Esophagus muscularis mucosa (tissue), 4 donors: Measurements from ENCODE around the gene LSM4. TPM values are rescaled to one million over a fixed set of nuclear protein-coding genes. Genes with fewer than 3 reads are reported as not detected.

Source experiments
- DNase-seq: peaks from one replicate; pipeline ENCODE4 v3.0.0-alpha.2; 2017; ENCODE audit errors: extremely low spot score
- H3K27ac ChIP-seq, 4 donors: fragments of 200-600 bp; sonication (generic); replicated peaks in 1 of 4; 1 replicate in 3 of 4; 2 replicates in 1 of 4; pipeline ENCODE4 v1.5.1; 2016 to 2019; ENCODE audit warnings: mild to moderate bottlenecking in 1 of 4
- H3K27me3 ChIP-seq, 4 donors: fragments of 200-600 bp; sonication (generic); one replicate each; pipeline versions ENCODE4 v1.5.1 to v1.6.0; 2016 to 2019
- H3K36me3 ChIP-seq, 4 donors: fragments of 200-600 bp; sonication (generic); one replicate each; pipeline ENCODE4 v1.5.1; 2016 to 2019
- H3K4me1 ChIP-seq, 4 donors: fragments of 200-600 bp; sonication (generic); one replicate each; pipeline ENCODE4 v1.5.1; 2016 to 2019
- H3K4me3 ChIP-seq, 4 donors: fragments of 200-600 bp; sonication (generic); 1 replicate in 2 of 4; 2 replicates in 2 of 4; pipeline ENCODE4 v1.5.1; 2016 to 2019; ENCODE audit warnings: mild to moderate bottlenecking in 4 of 4, moderate library complexity in 1 of 4
- H3K9me3 ChIP-seq, 4 donors: fragments of 200-600 bp; sonication (generic); 1 replicate in 3 of 4; 2 replicates in 1 of 4; pipeline ENCODE4 v1.5.1; 2016 to 2019
- EP300 ChIP-seq: sonication (generic); formaldehyde crosslinking; IDR thresholded peaks from one replicate; pipeline ENCODE4 v1.6.1; 2017; ENCODE audit warnings: antibody characterized with exemption
- POLR2A ChIP-seq: fragments of 450-650 bp; IDR thresholded peaks from one replicate; pipeline ENCODE4 v1.6.1; 2017; ENCODE audit warnings: antibody characterized with exemption, moderate library complexity, mild to moderate bottlenecking, low read depth
- POLR2AphosphoS5 ChIP-seq, 2 donors: sonication (generic); formaldehyde crosslinking; IDR thresholded peaks; one replicate each; pipeline ENCODE4 v1.6.1; 2017; ENCODE audit warnings: antibody characterized with exemption in 2 of 2
- WGBS: methylation state at CpG from one replicate; pipeline ENCODE4 v1.1.5; 2018; 5-methylcytosine and 5-hydroxymethylcytosine counted together
- intact Hi-C: fragments of 100-400 bp; cut with DNase I; formaldehyde crosslinking; loops from one replicate; pipeline ENCODE4 v1.15.1; 2023
- total RNA-seq, 4 donors: library from RNA; depleted of rRNA; stranded (reverse); fragments of >200 nt; gene quantifications; one replicate each; pipeline versions ENCODE4 v1.1.0 to v1.2.1, GENCODE V29; 2016
- TF ChIP-seq, protein P1 (sequence below), 3 experiments: fragments of 200-600 bp in 2 of 3; fragments of 450-650 bp in 1 of 3; sonication (generic) in 2 of 3; IDR thresholded peaks; one replicate each; pipeline ENCODE4 v1.5.1; 2017 to 2019; ENCODE audit warnings: antibody characterized with exemption in 3 of 3, mild to moderate bottlenecking in 2 of 3, moderate library complexity in 1 of 3

The LSM4 gene
- total RNA-seq, 4 donors from 2014 or later, result 86.8 to 116 (median 93.9) TPM

DNA sequence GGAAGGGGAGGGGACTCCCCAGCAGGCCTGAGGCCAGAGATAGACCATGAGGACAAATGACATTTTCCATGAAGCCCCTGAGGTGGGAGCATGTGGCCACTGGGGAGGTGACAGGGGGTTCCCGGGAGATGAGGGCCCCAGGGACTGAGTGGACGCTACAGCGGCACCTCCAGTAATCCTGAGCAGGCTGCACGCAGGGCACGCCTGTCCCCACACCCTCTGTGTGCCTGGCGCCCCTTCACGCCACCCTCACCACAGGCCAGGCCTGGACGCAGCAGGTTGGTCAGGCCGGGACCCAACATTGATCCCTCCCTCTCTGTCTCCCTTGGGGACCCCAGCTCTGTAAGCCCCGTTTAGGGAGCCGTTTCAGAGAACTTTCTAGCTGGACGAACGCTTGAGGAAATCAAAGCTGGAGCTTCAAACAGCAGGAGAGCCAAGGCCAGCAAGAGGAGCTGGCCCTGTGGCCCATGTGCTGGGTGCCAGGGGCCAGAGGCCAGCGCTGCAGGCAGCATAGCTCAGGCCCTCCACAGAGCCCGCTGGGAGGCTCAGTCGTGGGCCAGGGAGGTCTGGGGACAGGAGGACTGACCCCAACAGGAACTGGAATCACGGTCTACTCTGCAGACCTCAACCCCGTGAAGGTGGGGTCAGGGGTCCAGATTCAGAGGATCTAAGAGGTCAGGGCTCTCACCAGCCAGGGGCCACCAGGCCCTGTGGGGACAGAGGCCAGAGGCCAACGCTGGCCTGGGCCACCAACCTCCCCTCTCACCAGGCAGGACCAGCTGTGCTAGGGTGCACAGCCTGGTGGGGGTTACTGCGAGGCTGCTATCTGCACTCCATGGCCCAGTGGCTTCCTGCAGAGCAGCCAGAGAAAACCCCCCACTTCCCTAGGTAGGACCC lies 14.6 kb downstream of the LSM4 start:
- 88% methylated on average over 8 of the region's 20 CpGs for WGBS
- intact Hi-C loops, result no loop called here
- Histone ChIP-seq H3K36me3 (peaks cover 7 to 53% (median 48%) of the 10 kb centered on the region in 4 donors), H3K9me3 (no peaks in the 10 kb centered on the region), H3K27me3 (no peaks in the 10 kb centered on the region), H3K4me1 (peaks cover 45 to 58% (median 50%) of the 10 kb centered on the region in 4 donors), H3K27ac (peak overlapping the region; percentile 93 to 99 (median 98)), H3K4me3 (no peak overlapping the region)
- DNase-seq, result no peak
- TF ChIP-seq POLR2A, result no peak
- TF ChIP-seq, protein P1, sequence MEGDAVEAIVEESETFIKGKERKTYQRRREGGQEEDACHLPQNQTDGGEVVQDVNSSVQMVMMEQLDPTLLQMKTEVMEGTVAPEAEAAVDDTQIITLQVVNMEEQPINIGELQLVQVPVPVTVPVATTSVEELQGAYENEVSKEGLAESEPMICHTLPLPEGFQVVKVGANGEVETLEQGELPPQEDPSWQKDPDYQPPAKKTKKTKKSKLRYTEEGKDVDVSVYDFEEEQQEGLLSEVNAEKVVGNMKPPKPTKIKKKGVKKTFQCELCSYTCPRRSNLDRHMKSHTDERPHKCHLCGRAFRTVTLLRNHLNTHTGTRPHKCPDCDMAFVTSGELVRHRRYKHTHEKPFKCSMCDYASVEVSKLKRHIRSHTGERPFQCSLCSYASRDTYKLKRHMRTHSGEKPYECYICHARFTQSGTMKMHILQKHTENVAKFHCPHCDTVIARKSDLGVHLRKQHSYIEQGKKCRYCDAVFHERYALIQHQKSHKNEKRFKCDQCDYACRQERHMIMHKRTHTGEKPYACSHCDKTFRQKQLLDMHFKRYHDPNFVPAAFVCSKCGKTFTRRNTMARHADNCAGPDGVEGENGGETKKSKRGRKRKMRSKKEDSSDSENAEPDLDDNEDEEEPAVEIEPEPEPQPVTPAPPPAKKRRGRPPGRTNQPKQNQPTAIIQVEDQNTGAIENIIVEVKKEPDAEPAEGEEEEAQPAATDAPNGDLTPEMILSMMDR (IDR thresholded peaks at IDR 0.05), result no peak
- no peak for TF ChIP-seq EP300
- TF ChIP-seq POLR2AphosphoS5 (IDR thresholded peaks at IDR 0.05), result no peak

DNA sequence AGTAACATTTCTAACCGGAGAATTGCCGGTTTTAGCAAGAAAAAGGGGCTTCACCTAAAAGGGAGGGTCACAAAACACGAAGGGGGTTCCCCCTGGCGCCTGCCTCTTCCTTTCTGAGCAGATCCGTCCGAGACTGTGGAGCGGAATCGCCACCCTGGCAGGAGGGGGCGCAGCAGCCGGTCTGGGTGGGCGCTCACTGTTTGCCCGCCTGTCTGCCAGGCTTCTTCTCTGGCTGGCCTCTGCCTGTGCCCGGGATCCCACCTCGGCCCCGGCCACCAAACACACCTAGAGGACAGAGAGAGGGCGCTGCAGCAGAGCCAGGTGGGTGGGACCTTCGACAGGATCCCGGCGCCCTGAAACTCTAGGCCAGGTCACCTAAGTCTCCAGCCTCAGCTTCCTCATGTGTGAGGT lies 15.6 kb downstream of the LSM4 start:
- WGBS, result 57% methylated on average over 15 of the region's 19 CpGs
- Histone ChIP-seq H3K36me3 (peaks cover 7 to 46% (median 39%) of the 10 kb centered on the region in 4 donors), H3K4me1 (peaks cover 55 to 68% (median 60%) of the 10 kb centered on the region in 4 donors), H3K27ac (peak overlapping the region; percentile 93 to 99 (median 98)), H3K4me3 (peak overlapping the region; percentile 5 to 22 (median 17)), H3K9me3 (no peaks in the 10 kb centered on the region), H3K27me3 (no peaks in the 10 kb centered on the region)
- intact Hi-C loops, result loop anchor here (1.0 kb wide), 1 partner anchor 16 kb away; the partner anchor contains the start of gene LSM4
- TF ChIP-seq EP300 (no peak), POLR2A (no peak)
- TF ChIP-seq, protein P1 (IDR thresholded peaks at IDR 0.05), result peak in 2 of 3 experiments; percentile 19 to 21
- no peak for DNase-seq

DNA sequence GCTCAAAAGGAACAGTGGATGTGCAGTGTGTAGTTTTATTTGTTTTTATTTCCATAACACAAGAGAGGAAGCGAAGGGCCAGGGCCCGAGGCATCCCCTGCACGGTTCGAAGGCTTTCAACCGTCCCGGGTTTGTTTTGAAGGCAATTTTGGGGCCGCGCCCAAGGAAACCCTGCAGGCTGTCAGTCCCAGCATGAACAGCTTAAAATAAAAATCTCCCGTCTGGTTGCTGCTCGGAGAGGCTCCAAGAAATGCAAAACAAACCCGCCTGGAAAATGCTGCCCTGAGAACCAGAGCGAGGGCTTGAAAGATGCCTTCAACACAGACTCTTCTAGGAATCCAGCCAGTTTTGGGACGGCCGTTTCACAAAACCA lies 16.0 kb downstream of the LSM4 start:
- Histone ChIP-seq H3K4me1 (peaks cover 58 to 71% (median 64%) of the 10 kb centered on the region in 4 donors), H3K4me3 (peak overlapping the region; percentile 5 to 22 (median 17)), H3K9me3 (no peaks in the 10 kb centered on the region), H3K27ac (peak overlapping the region; percentile 93 to 99 (median 98)), H3K27me3 (no peaks in the 10 kb centered on the region), H3K36me3 (peaks cover 7 to 42% (median 35%) of the 10 kb centered on the region in 4 donors)
- no peak for DNase-seq
- TF ChIP-seq, protein P1 (IDR thresholded peaks at IDR 0.05), result no peak
- TF ChIP-seq POLR2A (no peak), POLR2AphosphoS5 (IDR thresholded peaks at IDR 0.05) (no peak), EP300 (no peak)
- 38% methylated on average over 14 of the region's 14 CpGs for WGBS
- intact Hi-C loops, result loop anchor here (1.0 kb wide), 1 partner anchor 16 kb away; the partner anchor contains the start of gene LSM4

DNA sequence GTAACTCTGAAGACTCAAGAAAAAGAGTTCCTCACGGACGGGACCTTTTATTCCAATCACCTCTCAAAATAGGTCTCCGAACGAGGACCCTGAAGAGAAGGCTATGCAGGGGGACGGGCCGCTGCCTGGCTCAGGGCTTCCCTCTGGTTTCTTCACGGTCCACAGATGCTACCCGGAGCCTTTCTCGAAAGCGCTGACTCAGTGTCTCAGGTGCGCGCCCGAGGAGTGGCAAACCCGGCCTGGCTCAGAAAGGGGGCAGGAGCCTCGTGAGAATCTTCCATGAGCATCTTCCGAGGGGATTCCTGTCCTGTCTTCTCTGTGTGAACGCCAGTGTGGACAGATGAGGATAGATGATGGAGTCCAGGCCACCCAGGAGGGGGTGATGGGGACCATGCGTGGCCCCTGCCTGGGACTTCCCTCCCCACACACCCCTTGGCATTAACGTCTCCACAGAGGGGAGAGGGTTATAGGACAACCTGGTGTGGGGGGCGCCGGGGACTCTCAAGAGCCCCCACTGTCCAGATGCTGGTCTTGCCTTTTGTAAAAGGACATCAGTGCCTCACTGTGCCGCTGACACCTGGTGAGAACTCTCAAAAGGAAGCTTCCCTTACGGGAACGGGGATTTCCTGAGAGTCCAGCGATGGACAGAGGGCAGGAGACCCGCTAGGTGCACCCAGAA lies 16.5 kb downstream of the LSM4 start:
- DNase-seq, result no peak
- Histone ChIP-seq H3K9me3 (no peaks in the 10 kb centered on the region), H3K36me3 (peaks cover 7 to 37% (median 29%) of the 10 kb centered on the region in 4 donors), H3K4me1 (peaks cover 63 to 77% (median 69%) of the 10 kb centered on the region in 4 donors), H3K4me3 (peak overlapping the region; percentile 5 to 22 (median 17)), H3K27ac (peak overlapping the region; percentile 93 to 99 (median 98)), H3K27me3 (no peaks in the 10 kb centered on the region)
- 68% methylated on average over 24 of the region's 26 CpGs for WGBS
- intact Hi-C loops, result no loop called here
- no peak for TF ChIP-seq POLR2AphosphoS5 (IDR thresholded peaks at IDR 0.05)
- no peak for TF ChIP-seq EP300
- no peak for TF ChIP-seq POLR2A
- TF ChIP-seq, protein P1 (IDR thresholded peaks at IDR 0.05), result no peak
